HEK293T (cell line): ENCODE results near the gene FBXO31.

ENCODE experiments used
- BHLHE40 ChIP-seq: fragments of 450-650 bp; IDR thresholded peaks from 2 replicates; pipeline ENCODE4 v1.6.1; 2016; ENCODE audit warnings: mild to moderate bottlenecking, moderate library complexity, borderline replicate concordance
- CTBP1 ChIP-seq: fragments of 450-650 bp; IDR thresholded peaks from 2 replicates; pipeline ENCODE4 v1.6.1; 2016; ENCODE audit warnings: borderline replicate concordance
- ELF4 ChIP-seq: fragments of 450-650 bp; IDR thresholded peaks from 2 replicates; pipeline ENCODE4 v1.6.1; 2017; ENCODE audit warnings: antibody characterized with exemption
- FOXA1 ChIP-seq: fragments of 450-650 bp; IDR thresholded peaks from 2 replicates; pipeline ENCODE4 v1.6.1; 2016; ENCODE audit warnings: mild to moderate bottlenecking
- FOXK2 ChIP-seq: fragments of 450-650 bp; IDR thresholded peaks from 2 replicates; pipeline ENCODE4 v1.6.1; 2016; ENCODE audit warnings: mild to moderate bottlenecking
- FOXM1 ChIP-seq: fragments of 450-650 bp; IDR thresholded peaks from 2 replicates; pipeline ENCODE4 v1.6.1; 2017; ENCODE audit warnings: mild to moderate bottlenecking, borderline replicate concordance
- HDGF ChIP-seq: fragments of 450-650 bp; IDR thresholded peaks from 2 replicates; pipeline ENCODE4 v1.6.1; 2017; ENCODE audit warnings: antibody characterized with exemption, borderline replicate concordance
- L3MBTL2 ChIP-seq: fragments of 450-650 bp; conservative IDR thresholded peaks from 2 replicates; pipeline ENCODE4 v1.6.1; 2016; ENCODE audit warnings: mild to moderate bottlenecking
- LEF1 ChIP-seq: fragments of 450-650 bp; IDR thresholded peaks from 2 replicates; pipeline ENCODE4 v1.6.1; 2017; ENCODE audit warnings: mild to moderate bottlenecking, borderline replicate concordance
- NFRKB ChIP-seq: fragments of 450-650 bp; IDR thresholded peaks from 2 replicates; pipeline ENCODE4 v1.6.1; 2016; ENCODE audit warnings: mild to moderate bottlenecking, moderate library complexity
- PKNOX1 ChIP-seq: fragments of 450-650 bp; IDR thresholded peaks from 2 replicates; pipeline ENCODE4 v1.6.1; 2016
- SP1 ChIP-seq: fragments of 450-650 bp; IDR thresholded peaks from 2 replicates; pipeline ENCODE4 v1.6.1; 2017
- SUZ12 ChIP-seq: fragments of 450-650 bp; IDR thresholded peaks from 2 replicates; pipeline ENCODE4 v1.6.1; 2016; ENCODE audit warnings: mild to moderate bottlenecking
- TARDBP ChIP-seq: fragments of 450-650 bp; IDR thresholded peaks from 2 replicates; pipeline ENCODE4 v1.6.1; 2016

GRCh38 chr16:87414251-87414680, 30.7 kb upstream of the FBXO31 start:
- TF ChIP-seq LEF1 (no peak), BHLHE40 (no peak), SUZ12 (no peak), FOXM1 (no peak), SP1 (no peak), PKNOX1 (no peak), NFRKB (no peak), ELF4 (no peak), FOXK2 (no peak), L3MBTL2 (no peak), CTBP1 (no peak), TARDBP (no peak), FOXA1 (no peak), HDGF (no peak)
